PC-3 (cell line): ENCODE data around the gene PSMD1. TPM values are rescaled to one million over a fixed set of nuclear protein-coding genes. Genes with fewer than 3 reads are reported as not detected.
A peak's percentile ranks its signal among the peaks of the same experiment; 100 is the strongest.

ENCODE experiments used
- ATAC-seq: fragments of 200-7000 bp; cut with Tn5 transposase; 2 replicates; pipeline ENCODE4 v1.9.1; 2020; ENCODE audit warnings: mild to moderate bottlenecking, moderate library complexity
- BruUV-seq: library from RNA; stranded (reverse); fragments of 400-500 nt; replicated peaks from 2 replicates; lab custom pipeline; 2021; lab: Mats Ljungman, UMichigan
- CTCF ChIA-PET: fragments of 300-600 bp; sonication (Branson Sonifier 250); formaldehyde crosslinking; loops from one replicate; lab custom pipeline; 2022; ENCODE audit warnings: antibody characterized with exemption; lab: Charles Lee
- POLR2A ChIA-PET: fragments of 300-600 bp; sonication (Branson Sonifier 250); formaldehyde crosslinking; loops from one replicate; lab custom pipeline; 2022; ENCODE audit warnings: antibody characterized with exemption; ENCODE audit not compliant: unreplicated experiment; lab: Charles Lee
- DNase-seq: peaks from one replicate; pipeline ENCODE4 v3.0.0-alpha.2; 2015
- H2AFZ ChIP-seq: fragments of 300-600 bp; sonication (generic); 2 replicates; pipeline ENCODE4 v1.6.0; 2016; ENCODE audit warnings: antibody characterized with exemption, low read length
- H3F3A ChIP-seq: fragments of 300-600 bp; sonication (generic); one replicate; pipeline ENCODE4 v1.6.0; 2017; ENCODE audit warnings: antibody characterized with exemption, low read length, control low read depth, mild to moderate bottlenecking; ENCODE audit not compliant: unreplicated experiment
- H3K27ac ChIP-seq: fragments of 300-600 bp; sonication (generic); 2 replicates; pipeline ENCODE4 v1.5.1; 2016; ENCODE audit warnings: mild to moderate bottlenecking, low read length
- H3K27me3 ChIP-seq: fragments of 300-600 bp; sonication (generic); 2 replicates; pipeline ENCODE4 v1.6.1; 2016; ENCODE audit warnings: low read length, mixed read lengths
- H3K36me3 ChIP-seq: fragments of 300-600 bp; sonication (generic); 2 replicates; pipeline ENCODE4 v1.6.1; 2016; ENCODE audit warnings: low read depth, mixed run types, low read length, mixed read lengths
- H3K4me1 ChIP-seq: fragments of 300-600 bp; sonication (generic); 2 replicates; pipeline ENCODE4 v1.5.1; 2016; ENCODE audit warnings: low read length; ENCODE audit not compliant: insufficient read depth
- H3K4me2 ChIP-seq: fragments of 300-600 bp; sonication (generic); 2 replicates; pipeline ENCODE4 v1.6.0; 2016; ENCODE audit warnings: low read length
- H3K4me3 ChIP-seq: fragments of 300-600 bp; sonication (generic); 2 replicates; pipeline ENCODE4 v1.5.1; 2016; ENCODE audit warnings: mild to moderate bottlenecking, low read length, mixed read lengths
- H3K79me2 ChIP-seq: fragments of 300-600 bp; sonication (generic); 2 replicates; pipeline ENCODE4 v1.6.1; 2017; ENCODE audit warnings: low read length, mixed read lengths
- H3K9ac ChIP-seq: fragments of 300-600 bp; sonication (generic); 2 replicates; pipeline ENCODE4 v1.6.0; 2016; ENCODE audit warnings: mild to moderate bottlenecking, low read length
- H3K9me2 ChIP-seq: fragments of 300-600 bp; sonication (generic); replicated peaks from 2 replicates; pipeline ENCODE4 v1.6.1; 2016; ENCODE audit warnings: mixed run types, low read length, mixed read lengths
- H3K9me3 ChIP-seq: fragments of 300-600 bp; sonication (generic); 2 replicates; pipeline ENCODE4 v1.6.1; 2016; ENCODE audit warnings: low read length, mixed read lengths
- H4K20me1 ChIP-seq: fragments of 300-600 bp; sonication (generic); 2 replicates; pipeline ENCODE4 v1.6.1; 2016; ENCODE audit warnings: low read length, mixed read lengths
- EZH2 ChIP-seq: fragments of 300-600 bp; sonication (generic); IDR thresholded peaks from one replicate; pipeline ENCODE4 v1.6.1; 2017; ENCODE audit warnings: antibody characterized with exemption, mild to moderate bottlenecking, low read length; ENCODE audit not compliant: unreplicated experiment
- EZH2phosphoT487 ChIP-seq: fragments of 300-600 bp; sonication (generic); IDR thresholded peaks from 2 replicates; pipeline ENCODE4 v1.6.1; 2018; ENCODE audit warnings: mild to moderate bottlenecking, antibody characterized with exemption, low read length, borderline replicate concordance
- intact Hi-C: fragments of 100-400 bp; cut with micrococcal nuclease; formaldehyde crosslinking; loops from 2 replicates; pipeline ENCODE4 v1.9.0; 2023
- total RNA-seq: library from RNA; depleted of rRNA; stranded (reverse); fragments of >200 nt; gene quantifications from 2 replicates; pipeline ENCODE4 v1.2.3, GENCODE V29; 2014
- TF ChIP-seq, protein P1 (sequence below): fragments of 300-600 bp; sonication (generic); conservative IDR thresholded peaks from 2 replicates; pipeline ENCODE4 v1.5.1; 2017; ENCODE audit warnings: antibody characterized with exemption, low read depth, mild to moderate bottlenecking, low read length

Gene PSMD1
- total RNA-seq, 1 experiment from 2014 or later, result 154 TPM

DNA sequence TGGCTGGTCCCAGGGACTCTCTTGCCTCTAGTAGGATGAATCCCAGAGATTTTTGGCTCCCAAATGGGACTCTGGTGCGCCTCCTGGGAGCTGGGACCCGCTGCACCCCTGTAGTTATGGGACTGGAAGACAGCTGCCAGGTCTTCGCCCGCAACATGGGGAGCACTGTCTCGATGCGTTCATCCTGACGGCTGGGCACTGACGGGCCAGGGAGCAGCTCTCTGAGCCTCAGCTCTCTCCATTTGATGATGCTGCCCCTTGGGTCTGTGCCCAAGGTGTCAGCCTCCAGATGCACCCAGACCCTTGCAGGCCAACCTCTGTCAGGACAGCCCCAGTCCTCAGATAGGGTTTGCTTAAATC lies 132.5 kb downstream of the PSMD1 start:
- no peak overlapping the region for H3K4me3 ChIP-seq
- ChIA-PET POLR2A (interaction anchor here (0.6 kb wide), 1 partner anchor 50 kb away, joined by 3 read pairs; no protein-coding TSS in a partner anchor), CTCF (no interaction called here)
- H3K27ac ChIP-seq, result no peak overlapping the region
- intact Hi-C loops, result no loop called here
- no TSS peak for BruUV-seq
- no peaks in the 10 kb centered on the region for H4K20me1 ChIP-seq
- no peak for DNase-seq
- no peaks in the 10 kb centered on the region for H3K36me3 ChIP-seq
- no peaks in the 10 kb centered on the region for H3K9me2 ChIP-seq
- H3K9ac ChIP-seq, result no peak overlapping the region
- no peak for ATAC-seq
- H3K4me1 ChIP-seq, result no peaks in the 10 kb centered on the region; the same call in 1 of the 2 replicates
- no peaks in the 10 kb centered on the region for H3K79me2 ChIP-seq
- H3K27me3 ChIP-seq, result no peaks in the 10 kb centered on the region
- no peak overlapping the region for H2AFZ ChIP-seq
- H3F3A ChIP-seq, result no peaks in the 10 kb centered on the region
- TF ChIP-seq, protein P1, sequence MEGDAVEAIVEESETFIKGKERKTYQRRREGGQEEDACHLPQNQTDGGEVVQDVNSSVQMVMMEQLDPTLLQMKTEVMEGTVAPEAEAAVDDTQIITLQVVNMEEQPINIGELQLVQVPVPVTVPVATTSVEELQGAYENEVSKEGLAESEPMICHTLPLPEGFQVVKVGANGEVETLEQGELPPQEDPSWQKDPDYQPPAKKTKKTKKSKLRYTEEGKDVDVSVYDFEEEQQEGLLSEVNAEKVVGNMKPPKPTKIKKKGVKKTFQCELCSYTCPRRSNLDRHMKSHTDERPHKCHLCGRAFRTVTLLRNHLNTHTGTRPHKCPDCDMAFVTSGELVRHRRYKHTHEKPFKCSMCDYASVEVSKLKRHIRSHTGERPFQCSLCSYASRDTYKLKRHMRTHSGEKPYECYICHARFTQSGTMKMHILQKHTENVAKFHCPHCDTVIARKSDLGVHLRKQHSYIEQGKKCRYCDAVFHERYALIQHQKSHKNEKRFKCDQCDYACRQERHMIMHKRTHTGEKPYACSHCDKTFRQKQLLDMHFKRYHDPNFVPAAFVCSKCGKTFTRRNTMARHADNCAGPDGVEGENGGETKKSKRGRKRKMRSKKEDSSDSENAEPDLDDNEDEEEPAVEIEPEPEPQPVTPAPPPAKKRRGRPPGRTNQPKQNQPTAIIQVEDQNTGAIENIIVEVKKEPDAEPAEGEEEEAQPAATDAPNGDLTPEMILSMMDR, result no peak
- TF ChIP-seq EZH2 (no peak), EZH2phosphoT487 (no peak)
- no peak overlapping the region for H3K4me2 ChIP-seq
- no peaks in the 10 kb centered on the region for H3K9me3 ChIP-seq

GRCh38 chr2:231189571-231190495 lies 133.2 kb downstream of the PSMD1 start:
- H3F3A ChIP-seq, result no peaks in the 10 kb centered on the region
- no peaks in the 10 kb centered on the region for H3K27me3 ChIP-seq
- POLR2A ChIA-PET, result interaction anchor here (0.6 kb wide), 1 partner anchor 50 kb away, joined by 3 read pairs; no protein-coding TSS in a partner anchor
- H3K9ac ChIP-seq, result no peak overlapping the region
- no peaks in the 10 kb centered on the region for H4K20me1 ChIP-seq
- no peak for DNase-seq
- no peak overlapping the region for H3K27ac ChIP-seq
- H3K9me2 ChIP-seq, result no peaks in the 10 kb centered on the region
- TF ChIP-seq EZH2, result no peak
- TF ChIP-seq, protein P1, result no peak
- TF ChIP-seq EZH2phosphoT487, result no peak
- H2AFZ ChIP-seq, result peak overlapping the region; percentile 89
- CTCF ChIA-PET, result no interaction called here
- BruUV-seq, result no TSS peak
- H3K79me2 ChIP-seq, result no peaks in the 10 kb centered on the region
- peak; percentile 44 for ATAC-seq
- H3K36me3 ChIP-seq, result no peaks in the 10 kb centered on the region
- no peaks in the 10 kb centered on the region for H3K9me3 ChIP-seq
- H3K4me3 ChIP-seq, result no peak overlapping the region; the same call in 1 of the 2 replicates
- peak overlapping the region; percentile 84; the same call in 1 of the 2 replicates for H3K4me2 ChIP-seq
- intact Hi-C loops, result no loop called here
- H3K4me1 ChIP-seq, result no peaks in the 10 kb centered on the region; the same call in 1 of the 2 replicates
